T-cell (primary cell): ENCODE measurements around the gene NAPG. TPM values are rescaled to one million over a fixed set of nuclear protein-coding genes. Genes with fewer than 3 reads are reported as not detected.
"Not testable (repeated sequence)": the region's sequence is repeated elsewhere in the genome, so short reads cannot be mapped to it uniquely, and the experiment has no call there.

Experiments
- ATAC-seq, 4 experiments: fragments of 200-7000 bp in 3 of 4; fragments of 150-1000 bp in 1 of 4; cut with Tn5 transposase; replicated peaks in 1 of 4; 1 replicate in 3 of 4; 2 replicates in 1 of 4; pipeline ENCODE4 v1.10.0; 2021; ENCODE audit warnings: moderate library complexity in 3 of 4, mild to moderate bottlenecking in 2 of 4, moderate number of reproducible peaks in 1 of 4
- CTCF ChIA-PET, 2 donors: fragments of 300-600 bp; sonication (Branson Sonifier 250); formaldehyde crosslinking; loops; one replicate each; lab custom pipeline; 2022; ENCODE audit warnings: antibody characterized with exemption in 2 of 2; lab: Charles Lee
- POLR2A ChIA-PET, 2 donors: fragments of 300-600 bp; sonication (Branson Sonifier 250); formaldehyde crosslinking; loops; one replicate each; lab custom pipeline; 2022; ENCODE audit warnings: antibody characterized with exemption in 2 of 2; lab: Charles Lee
- DNase-seq, 35 experiments: peaks; one replicate each; pipeline versions ENCODE4 v3.0.0 to v3.0.0-alpha.2; 2013 to 2023
- H3K27ac ChIP-seq: one replicate; pipeline ENCODE4 v1.5.1; 2013; ENCODE audit warnings: low read length
- H3K27me3 ChIP-seq, 2 experiments: replicated peaks in 1 of 2; 1 replicate in 1 of 2; 2 replicates in 1 of 2; pipeline versions ENCODE4 v1.6.1 to v1.7.0; 2013; ENCODE audit warnings: low read length in 1 of 2, mixed read lengths in 1 of 2; ENCODE audit not compliant: control insufficient read depth in 2 of 2, insufficient read depth in 2 of 2; ENCODE audit errors: extremely low read depth in 1 of 2
- H3K36me3 ChIP-seq, 2 donors: 1 replicate in 1 of 2; 2 replicates in 1 of 2; pipeline versions ENCODE4 v1.6.1 to v1.7.0; 2013; ENCODE audit warnings: low read length in 1 of 2; ENCODE audit not compliant: control insufficient read depth in 2 of 2, insufficient read depth in 1 of 2; ENCODE audit errors: extremely low read depth in 1 of 2
- H3K4me1 ChIP-seq, 2 experiments: 1 replicate in 1 of 2; 2 replicates in 1 of 2; pipeline versions ENCODE4 v1.6.1 to v1.7.0; 2013; ENCODE audit warnings: low read length in 2 of 2, mixed read lengths in 1 of 2; ENCODE audit not compliant: insufficient read depth in 2 of 2, control insufficient read depth in 1 of 2; ENCODE audit errors: extremely low read depth in 1 of 2
- H3K4me3 ChIP-seq, 2 donors: 1 replicate in 1 of 2; 2 replicates in 1 of 2; pipeline versions ENCODE4 v1.5.1 to v1.7.0; 2013; ENCODE audit warnings: mild to moderate bottlenecking in 2 of 2, low read length in 1 of 2, moderate library complexity in 1 of 2; ENCODE audit not compliant: control insufficient read depth in 1 of 2; ENCODE audit errors: extremely low read depth in 1 of 2
- H3K9me3 ChIP-seq: 2 replicates; pipeline ENCODE4 v1.7.0; 2013
- H3K27ac Mint-ChIP-seq, 2 donors: one replicate each; pipeline ENCODE4 v1.8.0; 2020 to 2021; ENCODE audit warnings: mild to moderate bottlenecking in 2 of 2, mixed read lengths in 2 of 2
- H3K27me3 Mint-ChIP-seq, 2 donors: one replicate each; pipeline ENCODE4 v1.8.0; 2021 to 2022; ENCODE audit warnings: mixed read lengths in 2 of 2
- H3K36me3 Mint-ChIP-seq: one replicate; pipeline ENCODE4 v1.8.0; 2021; ENCODE audit warnings: mixed read lengths
- H3K4me1 Mint-ChIP-seq, 3 donors: one replicate each; pipeline ENCODE4 v1.8.0; 2020 to 2022; ENCODE audit warnings: mixed read lengths in 3 of 3, mild to moderate bottlenecking in 1 of 3
- H3K4me3 Mint-ChIP-seq, 3 donors: one replicate each; pipeline ENCODE4 v1.8.0; 2020 to 2022; ENCODE audit warnings: mild to moderate bottlenecking in 3 of 3, mixed read lengths in 3 of 3, moderate library complexity in 3 of 3
- H3K9me3 Mint-ChIP-seq, 3 donors: one replicate each; pipeline ENCODE4 v1.8.0; 2020 to 2022; ENCODE audit warnings: mixed read lengths in 3 of 3
- WGBS: methylation state at CpG from one replicate; pipeline ENCODE4 v1.1.5; 2013; ENCODE audit warnings: missing lambda C conversion rate; ENCODE audit not compliant: insufficient coverage; 5-methylcytosine and 5-hydroxymethylcytosine counted together
- total RNA-seq, 35 experiments: library from RNA in 6 of 35; stranded (reverse) in 6 of 35; fragments of 120-200 nt in 1 of 35; gene quantifications; one replicate each; pipeline versions ENCODE4 v1.2.1 to v1.2.4 and lab custom pipeline; 2013 to 2026

The NAPG gene
- total RNA-seq, 5 donors from 2014 or later (not counting 1 experiment from before 2014, with no cell fraction given): 22.6 to 33.4 (median 28.0) TPM

GRCh38 chr18:10546557-10547300 lies 20.9 kb downstream of the NAPG start:
- no peaks in the 10 kb centered on the region for H3K9me3 ChIP-seq
- ChIA-PET POLR2A (no interaction called here), CTCF (interaction anchor here in 1 of 2 donors (0.6 kb wide), 1 partner anchor 13 kb away, joined by 3 read pairs; no protein-coding TSS in a partner anchor)
- no peaks in the 10 kb centered on the region for H3K4me1 ChIP-seq
- no peak overlapping the region for H3K27ac Mint-ChIP-seq
- peaks cover 9 to 85% of the 10 kb centered on the region in 2 donors for H3K36me3 ChIP-seq
- no peaks in the 10 kb centered on the region for H3K27me3 ChIP-seq
- 97% methylated on average over 5 of the region's 7 CpGs for WGBS
- DNase-seq (no peak), ATAC-seq (no peak)
- H3K27ac ChIP-seq: no peak overlapping the region
- H3K4me3 Mint-ChIP-seq: no peak overlapping the region
- peaks cover 72% of the 10 kb centered on the region for H3K36me3 Mint-ChIP-seq
- H3K4me1 Mint-ChIP-seq: no peaks in the 10 kb centered on the region
- no peak overlapping the region for H3K4me3 ChIP-seq
- no peaks in the 10 kb centered on the region for H3K9me3 Mint-ChIP-seq
- no peaks in the 10 kb centered on the region for H3K27me3 Mint-ChIP-seq

DNA sequence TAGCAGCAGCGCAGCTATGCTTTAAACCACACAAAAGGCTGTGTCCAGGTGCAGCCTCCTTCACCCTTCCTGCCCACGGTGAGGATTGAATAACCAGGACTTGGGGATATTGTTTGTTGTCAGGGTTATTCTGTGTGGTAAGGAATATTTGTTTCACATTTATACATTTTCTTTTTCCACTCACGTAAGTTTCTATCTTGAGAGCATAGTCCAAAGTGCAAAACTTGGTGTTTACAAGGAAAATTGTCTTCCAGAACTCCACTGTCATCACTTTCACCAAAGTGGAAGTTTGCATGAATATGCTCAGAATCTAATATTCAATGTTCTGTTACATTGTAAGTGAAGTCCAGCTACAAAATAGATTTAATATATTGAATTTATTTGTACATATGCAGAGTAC lies 26.4 kb downstream of the NAPG start:
- H3K27ac ChIP-seq: no peak overlapping the region
- H3K27me3 ChIP-seq: no peaks in the 10 kb centered on the region
- H3K4me3 ChIP-seq: no peak overlapping the region
- ATAC-seq (no peak), DNase-seq (no peak)
- peaks cover 75% of the 10 kb centered on the region for H3K36me3 Mint-ChIP-seq
- ChIA-PET POLR2A (no interaction called here), CTCF (interaction anchor here in 1 of 2 donors (0.9 kb wide), 1 partner anchor 8 kb away, joined by 3 read pairs; no protein-coding TSS in a partner anchor)
- H3K9me3 ChIP-seq: no peaks in the 10 kb centered on the region
- no peak overlapping the region for H3K4me3 Mint-ChIP-seq
- no peaks in the 10 kb centered on the region for H3K4me1 Mint-ChIP-seq
- no peaks in the 10 kb centered on the region for H3K4me1 ChIP-seq
- no peaks in the 10 kb centered on the region for H3K9me3 Mint-ChIP-seq
- H3K27me3 Mint-ChIP-seq: no peaks in the 10 kb centered on the region
- H3K27ac Mint-ChIP-seq: no peak overlapping the region
- WGBS: no CpG with 5 or more reads among the region's 3 CpGs
- H3K36me3 ChIP-seq: peaks cover 7 to 83% of the 10 kb centered on the region in 2 donors

DNA sequence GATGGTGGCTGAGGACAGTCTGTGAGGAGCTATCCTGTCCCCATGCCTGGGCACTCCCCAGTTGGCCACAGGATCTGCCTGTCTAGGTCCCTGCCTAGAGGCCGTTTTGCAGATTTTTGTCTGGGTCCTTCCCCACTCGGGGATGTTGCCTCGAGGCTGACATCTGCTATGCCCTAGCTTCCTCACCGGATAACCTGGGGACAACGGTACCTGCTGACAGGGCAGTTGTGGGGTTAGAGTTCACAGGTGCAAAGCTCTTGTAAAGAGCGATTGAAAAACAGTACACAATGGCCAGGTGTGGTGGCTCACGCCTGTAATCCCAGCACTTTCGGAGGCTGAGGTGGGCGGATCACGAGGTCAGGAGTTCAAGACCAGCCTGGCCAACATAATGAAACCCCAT lies 30.4 kb downstream of the NAPG start:
- CTCF ChIA-PET, H3K4me3 Mint-ChIP-seq, H3K9me3 ChIP-seq, H3K4me3 ChIP-seq, H3K27me3 ChIP-seq, DNase-seq, ATAC-seq, H3K27ac Mint-ChIP-seq, H3K9me3 Mint-ChIP-seq, H3K27me3 Mint-ChIP-seq, H3K4me1 ChIP-seq, H3K27ac ChIP-seq: not testable (repeated sequence)
- H3K36me3 ChIP-seq: peaks cover 4 to 53% of the 10 kb centered on the region in 2 donors
- Mint-ChIP-seq H3K4me1 (peaks cover 9 to 13% (median 10%) of the 10 kb centered on the region in 3 donors), H3K36me3 (peaks cover 47% of the 10 kb centered on the region)
- POLR2A ChIA-PET: interaction anchor here in 1 of 2 donors (0.6 kb wide), 1 partner anchor 25 kb away, joined by 3 read pairs; no protein-coding TSS in a partner anchor
- whole genome bisulfite sequencing: 100% methylated on average over 5 of the region's 10 CpGs

DNA sequence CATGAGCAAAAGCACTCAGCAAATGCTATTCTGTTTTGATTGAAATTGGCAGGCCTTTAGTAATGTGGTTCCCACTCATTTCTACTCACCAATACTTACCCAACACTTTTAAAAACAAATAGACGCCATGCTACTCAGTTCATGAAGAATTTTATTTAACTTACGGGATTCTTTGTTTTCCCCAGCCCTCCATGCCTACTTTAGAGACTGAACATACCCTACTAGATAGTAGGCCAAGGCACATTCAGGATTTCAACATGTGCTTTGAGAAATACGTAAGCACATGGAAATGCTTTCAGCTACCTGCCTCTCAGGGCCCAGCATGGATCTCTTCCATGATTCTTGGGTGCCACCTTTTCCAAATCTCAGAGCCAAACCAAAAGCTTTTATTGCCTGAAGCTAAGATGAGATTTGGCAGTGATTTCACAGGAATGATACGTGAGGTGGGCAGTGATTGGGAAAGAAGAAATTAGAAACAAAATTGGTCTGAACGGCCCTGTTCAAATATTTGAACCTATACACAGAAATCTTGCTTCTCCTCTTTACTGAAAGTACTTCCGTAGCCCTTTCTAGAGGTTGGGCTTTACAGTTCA lies 31.4 kb downstream of the NAPG start:
- Mint-ChIP-seq H3K4me1 (peaks cover 9 to 13% (median 10%) of the 10 kb centered on the region in 3 donors), H3K27me3 (no peaks in the 10 kb centered on the region), H3K4me3 (no peak overlapping the region), H3K9me3 (no peaks in the 10 kb centered on the region), H3K36me3 (peaks cover 38% of the 10 kb centered on the region), H3K27ac (no peak overlapping the region)
- Histone ChIP-seq H3K4me3 (no peak overlapping the region), H3K9me3 (no peaks in the 10 kb centered on the region), H3K36me3 (peaks cover 4 to 45% of the 10 kb centered on the region in 2 donors), H3K27ac (no peak overlapping the region), H3K4me1 (peaks cover 0 to 8% of the 10 kb centered on the region in 2 experiments), H3K27me3 (no peaks in the 10 kb centered on the region)
- ChIA-PET POLR2A (no interaction called here), CTCF (interaction anchor here in 1 of 2 donors (0.6 kb wide), 1 partner anchor 135 kb away, joined by 3 read pairs; no protein-coding TSS in a partner anchor)
- DNase-seq: no peak
- 100% methylated on average over 2 of the region's 6 CpGs for WGBS
- no peak for ATAC-seq

- Mint-ChIP-seq H3K27ac (peak overlapping the region; percentile 12 to 17), H3K9me3 (no peaks in the 10 kb centered on the region), H3K4me1 (peaks cover 9 to 13% (median 10%) of the 10 kb centered on the region in 3 donors), H3K27me3 (no peaks in the 10 kb centered on the region), H3K4me3 (no peak overlapping the region), H3K36me3 (peaks cover 29% of the 10 kb centered on the region)
- DNase-seq: no peak
- Histone ChIP-seq H3K4me3 (no peak overlapping the region), H3K36me3 (peaks cover 4 to 38% of the 10 kb centered on the region in 2 donors), H3K27ac (no peak overlapping the region), H3K4me1 (peaks cover 0 to 8% of the 10 kb centered on the region in 2 experiments), H3K27me3 (no peaks in the 10 kb centered on the region), H3K9me3 (no peaks in the 10 kb centered on the region)
- WGBS: 95% methylated on average over 4 of the region's 6 CpGs
- ChIA-PET POLR2A (no interaction called here), CTCF (no interaction called here)
- ATAC-seq: no peak
Measured at GRCh38 chr18:10558243-10558966, 32.6 kb downstream of the NAPG start.

DNA sequence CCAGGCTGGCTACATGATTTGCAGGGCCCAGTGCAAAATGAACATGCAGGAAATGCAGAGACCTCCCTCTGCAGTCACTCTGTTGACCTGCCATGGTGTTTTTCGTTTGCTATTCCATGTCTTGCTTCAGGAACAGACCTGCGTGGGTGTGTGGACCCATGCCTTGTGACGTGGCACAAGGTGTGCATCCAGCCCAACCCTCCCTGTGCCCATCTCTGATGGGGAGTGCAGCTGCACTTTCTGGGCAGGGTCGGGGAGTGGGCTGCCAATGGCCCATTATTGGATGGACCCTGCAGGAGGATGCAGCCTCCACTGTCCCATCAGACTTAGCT lies 33.1 kb downstream of the NAPG start:
- Histone ChIP-seq H3K4me1 (peaks cover 0 to 8% of the 10 kb centered on the region in 2 experiments), H3K27ac (no peak overlapping the region), H3K36me3 (peaks cover 4 to 35% of the 10 kb centered on the region in 2 donors), H3K9me3 (no peaks in the 10 kb centered on the region), H3K27me3 (no peaks in the 10 kb centered on the region), H3K4me3 (no peak overlapping the region)
- 93% methylated on average over 3 of the region's 4 CpGs for WGBS
- Mint-ChIP-seq H3K27ac (no peak overlapping the region), H3K36me3 (peaks cover 26% of the 10 kb centered on the region), H3K4me3 (no peak overlapping the region), H3K27me3 (no peaks in the 10 kb centered on the region), H3K4me1 (peaks cover 9 to 13% (median 10%) of the 10 kb centered on the region in 3 donors), H3K9me3 (no peaks in the 10 kb centered on the region)
- ChIA-PET POLR2A (no interaction called here), CTCF (interaction anchor here in 1 of 2 donors (0.8 kb wide), 1 partner anchor 183 kb away, joined by 3 read pairs; no protein-coding TSS in a partner anchor)
- ATAC-seq (no peak), DNase-seq (no peak)
